Breast epithelium (tissue), 3 donors: Measurements from ENCODE around the gene FAM114A1.

ENCODE experiments used
- CTCF ChIP-seq, 3 donors: fragments of 450-650 bp; IDR thresholded peaks; one replicate each; pipeline ENCODE4 v1.5.1; 2016 to 2017; ENCODE audit warnings: antibody characterized with exemption in 3 of 3, mild to moderate bottlenecking in 3 of 3, moderate library complexity in 3 of 3
- POLR2A ChIP-seq: fragments of 450-650 bp; IDR thresholded peaks from one replicate; pipeline ENCODE4 v1.6.1; 2016; ENCODE audit warnings: antibody characterized with exemption, mild to moderate bottlenecking, moderate library complexity
- POLR2AphosphoS5 ChIP-seq, 3 donors: sonication (generic); formaldehyde crosslinking; IDR thresholded peaks; one replicate each; pipeline ENCODE4 v1.6.1; 2017; ENCODE audit warnings: antibody characterized with exemption in 3 of 3

GRCh38 chr4:38935391-38936073 is 67.9 kb downstream of the FAM114A1 start:
- TF ChIP-seq CTCF (IDR thresholded peaks at IDR 0.05) = no peak
- TF ChIP-seq POLR2AphosphoS5 (IDR thresholded peaks at IDR 0.05) = no peak
- no peak for TF ChIP-seq POLR2A
